HCT116 (cell line): Measurements from ENCODE around the gene TAB3. TPM values are rescaled to one million over a fixed set of nuclear protein-coding genes. Genes with fewer than 3 reads are reported as not detected.

Experiments used
- ATAC-seq: fragments of 200-7000 bp; cut with Tn5 transposase; 2 replicates; pipeline ENCODE4 v1.9.1; 2020; ENCODE audit warnings: mild to moderate bottlenecking, moderate library complexity
- BruUV-seq: library from RNA; stranded (reverse); fragments of 400-500 nt; replicated peaks from 2 replicates; lab custom pipeline; 2021; lab: Mats Ljungman, UMichigan
- CTCF ChIA-PET: fragments of 300-600 bp; sonication (Branson Sonifier 250); formaldehyde crosslinking; loops from one replicate; lab custom pipeline; 2021; ENCODE audit warnings: antibody characterized with exemption; lab: Charles Lee
- POLR2A ChIA-PET: fragments of 300-600, 350-600 bp; sonication (Branson Sonifier 250); formaldehyde crosslinking; loops from one replicate; lab custom pipeline; 2021; ENCODE audit warnings: antibody characterized with exemption; lab: Charles Lee
- RAD21 ChIA-PET, 2 experiments: fragments of 300-600 bp; sonication (Branson Sonifier 250); formaldehyde crosslinking; loops; one replicate each; lab custom pipeline; 2023; ENCODE audit warnings: low total read pairs in 2 of 2; ENCODE audit not compliant: uncharacterized antibody in 2 of 2, unreplicated experiment in 2 of 2, low non-redundant PET in 1 of 2; lab: Charles Lee
- DNase-seq: peaks from one replicate; pipeline ENCODE4 v3.0.0-alpha.2; 2010; ENCODE audit warnings: low read depth, low spot score
- H2AFZ ChIP-seq: fragments of 200-600 bp; shearing (Covaris generic), sonication (generic); 2 replicates; pipeline ENCODE4 v1.6.1; 2017; ENCODE audit warnings: low read depth, mixed run types, mixed read lengths, antibody characterized with exemption, low read length; ENCODE audit not compliant: poor library complexity, severe bottlenecking
- H3K27ac ChIP-seq: 2 replicates; pipeline ENCODE4 v1.5.1; 2012; ENCODE audit warnings: low read depth, low read length
- H3K27me3 ChIP-seq: fragments of 200-600 bp; sonication (generic); 2 replicates; pipeline ENCODE4 v1.6.1; 2016; ENCODE audit warnings: mixed run types, low read length, mixed read lengths; ENCODE audit not compliant: insufficient read depth
- H3K36me3 ChIP-seq, 2 experiments: fragments of 200-500 bp in 1 of 2; fragments of 200-600 bp in 1 of 2; sonication (Bioruptor generic) in 1 of 2; sonication (generic) in 1 of 2; 2 replicates each; pipeline versions ENCODE4 v1.5.1 to v1.6.1; 2014 to 2016; ENCODE audit warnings: low read length in 2 of 2, inconsistent platforms in 1 of 2, mixed read lengths in 1 of 2, mixed run types in 1 of 2; ENCODE audit not compliant: insufficient read depth in 2 of 2, control insufficient read depth in 1 of 2
- H3K4me1 ChIP-seq, 2 experiments: fragments of 200-600 bp in 1 of 2; sonication (generic) in 1 of 2; 2 replicates each; pipeline versions ENCODE4 v1.5.1 to v1.6.1; 2012 to 2017; ENCODE audit warnings: low read length in 2 of 2, inconsistent platforms in 1 of 2, mild to moderate bottlenecking in 1 of 2, mixed read lengths in 1 of 2, mixed run types in 1 of 2, moderate library complexity in 1 of 2; ENCODE audit not compliant: insufficient read depth in 2 of 2, control insufficient read depth in 1 of 2
- H3K4me2 ChIP-seq: fragments of 200-600 bp; sonication (generic); 2 replicates; pipeline ENCODE4 v1.6.1; 2017; ENCODE audit warnings: mixed run types, low read length, mixed read lengths
- H3K4me3 ChIP-seq, 2 experiments: fragments of 200-600 bp in 1 of 2; sonication (generic) in 1 of 2; replicated peaks in 1 of 2; 2 replicates each; pipeline ENCODE4 v1.5.1; 2011 to 2016; ENCODE audit warnings: low read length in 2 of 2, control low read depth in 1 of 2, low read depth in 1 of 2, mild to moderate bottlenecking in 1 of 2, mixed read lengths in 1 of 2, mixed run types in 1 of 2
- H3K79me2 ChIP-seq: fragments of 200-600 bp; sonication (generic); 2 replicates; pipeline ENCODE4 v1.6.1; 2017; ENCODE audit warnings: mild to moderate bottlenecking, mixed run types, low read length, moderate library complexity, mixed read lengths; ENCODE audit not compliant: insufficient read depth
- H3K9ac ChIP-seq: fragments of 200-600 bp; sonication (generic); 2 replicates; pipeline ENCODE4 v1.6.1; 2016; ENCODE audit warnings: low read length, mixed read lengths
- H3K9me2 ChIP-seq: fragments of 200-600 bp; sonication (generic), shearing (Covaris generic); 2 replicates; pipeline ENCODE4 v1.6.1; 2017; ENCODE audit warnings: mixed run types, mild to moderate bottlenecking, moderate library complexity; ENCODE audit not compliant: insufficient read depth
- H3K9me3 ChIP-seq, 2 experiments: fragments of 200-500 bp in 1 of 2; fragments of 200-600 bp in 1 of 2; sonication (Bioruptor generic) in 1 of 2; sonication (generic) in 1 of 2; 2 replicates each; pipeline ENCODE4 v1.6.1; 2014 to 2017; ENCODE audit warnings: low read length in 2 of 2, mixed read lengths in 2 of 2, inconsistent platforms in 1 of 2, low read depth in 1 of 2, mild to moderate bottlenecking in 1 of 2, mixed run types in 1 of 2, moderate library complexity in 1 of 2; ENCODE audit not compliant: control insufficient read depth in 1 of 2, insufficient read depth in 1 of 2
- H4K20me1 ChIP-seq: fragments of 200-600 bp; sonication (generic), shearing (Covaris generic); 2 replicates; pipeline ENCODE4 v1.6.1; 2017; ENCODE audit warnings: mixed run types, mild to moderate bottlenecking, moderate library complexity; ENCODE audit not compliant: insufficient read depth
- ATF3 ChIP-seq: IDR thresholded peaks from 2 replicates; pipeline ENCODE4 v1.6.1; 2012
- ELF1 ChIP-seq: IDR thresholded peaks from 2 replicates; pipeline ENCODE4 v1.6.1; 2012; ENCODE audit warnings: low read depth, borderline replicate concordance
- FOSL1 ChIP-seq: IDR thresholded peaks from 2 replicates; pipeline ENCODE4 v1.6.1; 2012; ENCODE audit warnings: low read depth
- POLR2A ChIP-seq: IDR thresholded peaks from 2 replicates; pipeline ENCODE4 v1.7.0; 2011; ENCODE audit warnings: borderline replicate concordance; ENCODE audit not compliant: insufficient read depth, insufficient read length; ENCODE audit errors: extremely low read depth
- TCF7L2 ChIP-seq: IDR thresholded peaks from 2 replicates; pipeline ENCODE4 v1.7.0; 2011; ENCODE audit warnings: borderline replicate concordance, inconsistent platforms; ENCODE audit not compliant: insufficient read depth, insufficient read length; ENCODE audit errors: extremely low read depth
- ZBTB33 ChIP-seq: IDR thresholded peaks from 2 replicates; pipeline ENCODE4 v1.6.1; 2011; ENCODE audit warnings: mild to moderate bottlenecking, low read length, moderate library complexity; ENCODE audit not compliant: insufficient replicate concordance; ENCODE audit errors: extremely low read depth
- ZFX ChIP-seq: fragments of 450-650 bp; IDR thresholded peaks from 2 replicates; pipeline ENCODE4 v1.6.1; 2017
- ZNF274 ChIP-seq: fragments of 200-500 bp; sonication (Bioruptor generic); IDR thresholded peaks from 2 replicates; pipeline ENCODE4 v1.6.1; 2014; ENCODE audit warnings: mild to moderate bottlenecking, low read depth, low read length, inconsistent platforms
- intact Hi-C: fragments of 100-400 bp; cut with micrococcal nuclease; formaldehyde crosslinking; loops from 2 replicates; pipeline ENCODE4 v1.10.0; 2022
- total RNA-seq: library from RNA; stranded (reverse); gene quantifications from one replicate; pipeline ENCODE4 v1.2.1, GENCODE V29; 2021; ENCODE audit not compliant: unreplicated experiment

The TAB3 gene
- total RNA-seq, 1 experiment from 2014 or later = 11.2 TPM

- Histone ChIP-seq H3K36me3 (no peaks in the 10 kb centered on the region), H3K9me2 (no peaks in the 10 kb centered on the region), H3K9ac (no peak overlapping the region), H3K79me2 (no peaks in the 10 kb centered on the region), H3K27me3 (no peaks in the 10 kb centered on the region), H3K4me1 (peaks cover 0 to 14% of the 10 kb centered on the region in 2 experiments; a peak in 1 of 4 replicates), H3K4me2 (no peak overlapping the region), H3K9me3 (no peaks in the 10 kb centered on the region), H3K27ac (no peak overlapping the region), H3K4me3 (no peak overlapping the region), H4K20me1 (no peaks in the 10 kb centered on the region), H2AFZ (no peak overlapping the region)
- CTCF ChIA-PET = no interaction called here
- DNase-seq (no peak), ATAC-seq (no peak)
- intact Hi-C loops = no loop called here
- POLR2A ChIA-PET = no interaction called here
- no TSS peak for BruUV-seq
- RAD21 ChIA-PET = no interaction called here
- TF ChIP-seq TCF7L2 (no peak), ZNF274 (no peak), FOSL1 (no peak), POLR2A (no peak), ATF3 (no peak), ZBTB33 (no peak), ZFX (no peak), ELF1 (no peak)
Measured at GRCh38 chrX:30910124-30910860, 21.2 kb upstream of the TAB3 start.
